Lung (tissue), 12 donors: ENCODE data around the gene CTDSP2. TPM values are rescaled to one million over a fixed set of nuclear protein-coding genes. Genes with fewer than 3 reads are reported as not detected.
A peak's percentile ranks its signal among the peaks of the same experiment; 100 is the strongest.

Experiments used
- ATAC-seq: fragments of 200-7000 bp; cut with Tn5 transposase; one replicate; pipeline ENCODE4 v1.9.1; 2020; ENCODE audit warnings: moderate number of reproducible peaks; ENCODE audit not compliant: insufficient read depth, low FRiP score
- DNase-seq, 3 donors: peaks; one replicate each; pipeline ENCODE4 v3.0.0-alpha.2; 2013 to 2017
- H3K27ac ChIP-seq, 2 donors: one replicate each; pipeline ENCODE4 v1.5.1; 2013; ENCODE audit warnings: mild to moderate bottlenecking in 2 of 2, moderate library complexity in 2 of 2, control low read depth in 1 of 2, inconsistent platforms in 1 of 2, low read depth in 1 of 2, low read length in 1 of 2
- H3K27me3 ChIP-seq, 3 donors: one replicate each; pipeline ENCODE4 v1.5.1; 2013; ENCODE audit warnings: low read length in 2 of 3; ENCODE audit not compliant: control insufficient read depth in 3 of 3, insufficient read depth in 3 of 3
- H3K36me3 ChIP-seq, 4 donors: one replicate each; pipeline ENCODE4 v1.5.1; 2013; ENCODE audit warnings: low read length in 4 of 4, mild to moderate bottlenecking in 1 of 4, moderate library complexity in 1 of 4; ENCODE audit not compliant: control insufficient read depth in 4 of 4, insufficient read depth in 4 of 4
- H3K4me1 ChIP-seq, 5 donors: one replicate each; pipeline ENCODE4 v1.5.1; 2013; ENCODE audit warnings: low read length in 5 of 5, mild to moderate bottlenecking in 2 of 5, moderate library complexity in 1 of 5; ENCODE audit not compliant: control insufficient read depth in 5 of 5, insufficient read depth in 5 of 5
- H3K4me3 ChIP-seq: one replicate; pipeline ENCODE4 v1.5.1; 2013; ENCODE audit warnings: mild to moderate bottlenecking, control low read depth, moderate library complexity
- H3K9ac ChIP-seq, 2 donors: one replicate each; pipeline ENCODE4 v1.5.1; 2013; ENCODE audit warnings: low read length in 2 of 2, control low read depth in 1 of 2; ENCODE audit not compliant: insufficient read depth in 1 of 2
- H3K9me3 ChIP-seq, 4 donors: one replicate each; pipeline ENCODE4 v1.5.1; 2013; ENCODE audit warnings: low read length in 3 of 4, mild to moderate bottlenecking in 1 of 4, moderate library complexity in 1 of 4; ENCODE audit not compliant: control insufficient read depth in 4 of 4, insufficient read depth in 3 of 4
- CTCF ChIP-seq: IDR thresholded peaks from 2 replicates; pipeline ENCODE4 v1.5.1; 2012; ENCODE audit warnings: mild to moderate bottlenecking; ENCODE audit errors: control extremely low read depth, extremely low read depth
- WGBS, 2 donors: extraction: QIAGEN DNeasy Blood & Tissue Kit; methylation state at CpG; one replicate each; pipeline ENCODE4 v1.1.7; 2013; 5-methylcytosine and 5-hydroxymethylcytosine counted together
- polyA plus RNA-seq, 2 donors: library from polyadenylated mRNA; stranded (reverse); fragments of 200-250 nt; gene quantifications; one replicate each; pipeline ENCODE4 v1.2.1, GENCODE V29; 2013
- total RNA-seq, 2 donors: library from RNA; depleted of rRNA in 1 of 2; stranded (reverse); fragments of >200 nt in 1 of 2; gene quantifications; one replicate each; pipeline ENCODE4 v1.2.1, GENCODE V29; 2014 to 2021
- donor health status: control.
- donor health status: control.
- donor health status: Bipolar disorder and iron deficiency.
- donor health status: healthy.
- donor health status: DM: yes; HTN: yes; CAD: no.

The CTDSP2 gene
- total and polyA plus RNA-seq, 4 donors: 46.8 to 179 (median 133) TPM

- no peaks in the 10 kb centered on the region for H3K9me3 ChIP-seq
- no peak overlapping the region for H3K4me3 ChIP-seq
- H3K27ac ChIP-seq: no peak overlapping the region
- H3K36me3 ChIP-seq: no peaks in the 10 kb centered on the region
- ATAC-seq (no peak), DNase-seq (peak in 1 of 3 donors; percentile 6)
- H3K9ac ChIP-seq: no peak overlapping the region
- no peak for TF ChIP-seq CTCF
- 43 to 60% methylated on average over 6 of the region's 6 CpGs for WGBS, 2 donors
- no peaks in the 10 kb centered on the region for H3K27me3 ChIP-seq
- H3K4me1 ChIP-seq: peaks cover 0 to 32% (median 13%) of the 10 kb centered on the region in 5 donors
Observed at GRCh38 chr12:57854965-57855364, 8.4 kb upstream of the CTDSP2 start.

- Histone ChIP-seq H3K27ac (no peak overlapping the region), H3K4me3 (no peak overlapping the region), H3K27me3 (no peaks in the 10 kb centered on the region), H3K9me3 (no peaks in the 10 kb centered on the region), H3K4me1 (peaks cover 0 to 32% (median 13%) of the 10 kb centered on the region in 5 donors), H3K36me3 (no peaks in the 10 kb centered on the region), H3K9ac (no peak overlapping the region)
- no peak for TF ChIP-seq CTCF
- 40 to 72% methylated on average over 2 of the region's 2 CpGs for WGBS, 2 donors
- no peak for DNase-seq
- ATAC-seq: no peak
Observed at GRCh38 chr12:57853864-57854556, 7.5 kb upstream of the CTDSP2 start.

- peak overlapping the region; percentile 66 to 77 for H3K27ac ChIP-seq
- H3K4me1 ChIP-seq: peaks cover 0 to 32% (median 13%) of the 10 kb centered on the region in 5 donors
- peak overlapping the region; percentile 29 for H3K4me3 ChIP-seq
- peak; percentile 84 to 89 (median 87) for DNase-seq
- no peaks in the 10 kb centered on the region for H3K9me3 ChIP-seq
- peak; percentile 54 for ATAC-seq
- peak overlapping the region in 1 of 2 donors; percentile 56 for H3K9ac ChIP-seq
- no peaks in the 10 kb centered on the region for H3K27me3 ChIP-seq
- no peak for TF ChIP-seq CTCF
- 25 to 26% methylated on average over 38 of the region's 38 CpGs for WGBS, 2 donors
- no peaks in the 10 kb centered on the region for H3K36me3 ChIP-seq
Observed at GRCh38 chr12:57852620-57853500, 6.3 kb upstream of the CTDSP2 start.
